ENCODE measurements around the gene CEBPB.
"Not testable (repeated sequence)": the region's sequence is repeated elsewhere in the genome, so short reads cannot be mapped to it uniquely, and the experiment has no call there.

GRCh38 chr20:50161494-50161893, 29.1 kb upstream of the CEBPB start:
- not testable (repeated sequence) for TF ChIP-seq CTCF (conservative IDR thresholded peaks at IDR 0.05 in 1 of 2, IDR thresholded peaks at IDR 0.05 in 1 of 2; ENCODE audit: low read depth in 1 of 2, low read length in 2 of 2); EZH2 (IDR thresholded peaks at IDR 0.05; ENCODE audit: low read length, missing control alignments)

Measured in fibroblast of lung (primary cell).